Gastrocnemius medialis (tissue), 4 donors: Measurements from ENCODE around the gene DCLK2.

Experiments
- POLR2A ChIP-seq, 2 donors: fragments of 450-650 bp; IDR thresholded peaks; one replicate each; pipeline ENCODE4 v1.6.1; 2017; ENCODE audit warnings: antibody characterized with exemption in 2 of 2, mild to moderate bottlenecking in 2 of 2, moderate library complexity in 2 of 2
- TF ChIP-seq, protein P1 (sequence below), 5 experiments: fragments of 450-650 bp in 3 of 5; fragments of 200-600 bp in 2 of 5; sonication (generic) in 2 of 5; IDR thresholded peaks in 4 of 5; conservative IDR thresholded peaks in 1 of 5; 1 replicate in 4 of 5; 2 replicates in 1 of 5; pipeline ENCODE4 v1.5.1; 2016 to 2019; ENCODE audit warnings: antibody characterized with exemption in 5 of 5, mild to moderate bottlenecking in 3 of 5, moderate library complexity in 3 of 5

DNA sequence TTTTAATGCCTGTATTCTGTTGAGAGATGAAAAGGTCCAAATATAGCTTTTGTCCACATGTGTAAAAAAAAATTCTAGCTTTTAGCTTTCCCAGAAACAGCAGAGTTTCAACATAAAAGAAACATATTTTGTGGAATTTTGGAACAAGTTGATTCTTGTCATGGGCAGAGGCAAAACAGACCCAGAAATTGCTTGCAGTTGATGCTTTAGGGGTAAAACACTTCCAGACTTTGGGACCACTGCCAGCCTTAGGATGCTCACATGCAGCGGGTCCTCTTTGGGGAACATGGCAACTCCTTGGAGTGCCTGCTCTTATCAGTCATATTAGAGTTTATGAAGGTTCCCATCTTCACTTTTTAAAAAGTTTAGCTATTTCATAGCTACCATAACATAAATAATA is 30.4 kb downstream of the DCLK2 start:
- TF ChIP-seq, protein P1, sequence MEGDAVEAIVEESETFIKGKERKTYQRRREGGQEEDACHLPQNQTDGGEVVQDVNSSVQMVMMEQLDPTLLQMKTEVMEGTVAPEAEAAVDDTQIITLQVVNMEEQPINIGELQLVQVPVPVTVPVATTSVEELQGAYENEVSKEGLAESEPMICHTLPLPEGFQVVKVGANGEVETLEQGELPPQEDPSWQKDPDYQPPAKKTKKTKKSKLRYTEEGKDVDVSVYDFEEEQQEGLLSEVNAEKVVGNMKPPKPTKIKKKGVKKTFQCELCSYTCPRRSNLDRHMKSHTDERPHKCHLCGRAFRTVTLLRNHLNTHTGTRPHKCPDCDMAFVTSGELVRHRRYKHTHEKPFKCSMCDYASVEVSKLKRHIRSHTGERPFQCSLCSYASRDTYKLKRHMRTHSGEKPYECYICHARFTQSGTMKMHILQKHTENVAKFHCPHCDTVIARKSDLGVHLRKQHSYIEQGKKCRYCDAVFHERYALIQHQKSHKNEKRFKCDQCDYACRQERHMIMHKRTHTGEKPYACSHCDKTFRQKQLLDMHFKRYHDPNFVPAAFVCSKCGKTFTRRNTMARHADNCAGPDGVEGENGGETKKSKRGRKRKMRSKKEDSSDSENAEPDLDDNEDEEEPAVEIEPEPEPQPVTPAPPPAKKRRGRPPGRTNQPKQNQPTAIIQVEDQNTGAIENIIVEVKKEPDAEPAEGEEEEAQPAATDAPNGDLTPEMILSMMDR (IDR thresholded peaks at IDR 0.05 in 4 of 5, conservative IDR thresholded peaks at IDR 0.05 in 1 of 5): no peak
- TF ChIP-seq POLR2A (IDR thresholded peaks at IDR 0.05): no peak
